GM18517 (cell line): ENCODE data around the gene TMEFF2.

Experiments
- ATAC-seq: cut with Tn5 transposase; IDR thresholded peaks from one replicate; pipeline ENCODE4 v1.9.1; 2021; ENCODE audit warnings: mild to moderate bottlenecking, moderate library complexity; ENCODE audit not compliant: unreplicated experiment

TMEFF2 gene

DNA sequence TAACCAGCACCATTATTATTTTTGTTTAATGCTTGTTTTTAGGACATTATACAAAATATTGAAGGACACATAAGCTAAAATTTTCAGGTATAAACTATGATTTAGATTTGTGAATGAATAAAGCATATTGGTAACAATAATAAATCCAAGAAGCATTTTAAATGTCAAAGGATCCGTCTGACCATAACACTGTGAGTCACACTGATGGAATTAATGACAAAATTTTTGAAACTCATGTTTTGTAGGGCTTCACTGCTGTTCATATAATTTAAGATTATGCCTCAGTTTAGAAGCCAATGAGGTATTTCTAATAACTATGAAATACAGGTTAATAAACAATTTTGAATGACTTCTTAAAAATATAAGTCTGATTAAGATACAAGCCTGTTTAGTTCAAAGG, 124.6 kb downstream of the TMEFF2 start:
- no peak for ATAC-seq

DNA sequence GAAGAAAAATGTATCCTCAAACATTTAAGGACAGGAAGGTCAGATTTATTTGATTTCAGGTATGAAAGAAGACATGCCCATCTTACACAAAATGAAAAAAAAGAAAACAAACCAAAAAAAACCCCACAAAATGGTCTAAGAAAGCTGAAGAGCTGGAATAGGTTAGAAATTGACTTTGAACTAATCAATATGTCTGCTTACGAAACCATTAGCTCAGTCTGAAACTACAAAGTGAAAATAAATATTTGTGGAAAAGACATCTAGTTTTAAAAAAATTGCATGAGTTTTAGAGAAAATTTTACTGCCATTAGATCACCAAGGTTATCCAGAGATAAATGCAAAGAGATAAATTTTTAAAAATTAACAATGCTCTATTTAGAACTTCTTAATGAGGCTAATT, 125.3 kb downstream of the TMEFF2 start:
- no peak for ATAC-seq

DNA sequence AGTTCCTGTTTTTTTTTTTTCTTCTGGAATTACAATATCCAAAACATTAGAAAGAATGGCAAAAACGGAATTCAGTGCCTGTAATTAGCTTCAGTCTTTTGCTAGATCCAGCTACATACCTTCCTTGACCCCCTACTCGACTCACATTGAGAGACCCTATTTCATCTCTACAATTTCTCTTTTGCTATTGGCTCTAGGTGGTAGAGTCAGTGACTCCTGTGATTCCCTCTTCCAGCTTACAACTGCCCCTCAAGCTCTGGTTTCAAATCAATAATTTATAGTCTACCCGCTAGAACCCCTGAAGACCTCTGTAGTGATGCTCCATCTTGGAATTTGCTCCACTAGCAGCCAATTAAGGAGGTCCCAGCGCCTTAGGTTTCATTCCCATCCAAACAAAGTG, 125.8 kb downstream of the TMEFF2 start:
- ATAC-seq = no peak

DNA sequence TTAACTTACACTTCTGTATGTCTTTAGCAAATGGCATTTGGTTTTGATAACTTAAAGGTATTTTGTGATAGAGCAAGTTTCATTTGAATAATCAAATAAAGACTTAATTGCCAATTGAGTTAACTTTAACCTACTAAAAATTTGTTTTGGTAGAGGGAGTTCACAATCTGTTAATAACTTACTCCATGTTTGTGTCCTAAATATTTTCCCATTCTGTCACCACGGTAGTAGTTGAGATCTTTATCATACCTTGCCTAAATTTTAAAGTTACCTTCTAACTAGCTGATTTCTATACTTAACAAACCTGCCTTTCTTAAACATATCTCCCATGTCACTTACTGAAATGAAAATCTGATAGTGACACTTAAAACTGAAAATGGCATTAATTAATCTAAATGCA, 127.1 kb downstream of the TMEFF2 start:
- no peak for ATAC-seq

DNA sequence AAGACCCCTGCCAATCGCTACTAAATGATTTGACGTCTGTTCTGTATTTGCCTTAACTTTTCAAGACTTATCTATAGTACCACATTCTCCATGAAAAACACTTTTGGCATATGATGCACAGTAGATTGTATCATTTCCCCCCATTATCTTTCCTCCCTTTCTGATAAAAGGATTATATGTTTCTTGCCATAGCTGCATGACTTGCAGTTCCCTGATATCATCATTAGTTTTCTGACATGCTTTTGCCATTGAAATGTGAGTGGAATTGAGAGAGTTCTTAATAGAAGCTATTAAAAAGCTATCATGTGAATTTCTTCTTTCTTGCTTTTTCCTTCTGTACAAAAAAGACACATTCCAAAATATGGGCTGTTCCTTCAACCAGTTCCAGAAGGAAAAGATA, 130.3 kb downstream of the TMEFF2 start:
- no peak for ATAC-seq

DNA sequence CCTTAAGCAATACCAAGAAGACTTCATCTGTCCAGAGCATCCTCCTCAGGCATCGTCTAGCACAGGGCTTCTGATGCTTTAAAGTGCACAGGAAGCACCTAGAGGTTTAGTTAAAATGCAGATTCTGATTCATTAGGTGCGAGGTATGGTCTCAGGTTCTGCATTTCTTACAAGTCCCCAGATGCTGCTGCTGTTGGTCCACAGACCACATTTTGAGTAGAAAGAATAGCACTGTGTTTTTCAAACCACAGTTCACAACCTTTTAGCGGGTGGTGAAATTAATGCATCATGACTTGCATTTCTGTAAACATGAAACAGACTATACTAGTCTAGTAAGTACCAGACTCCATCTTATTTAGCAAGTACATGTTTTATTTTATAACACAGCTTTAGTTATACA, 134.6 kb downstream of the TMEFF2 start:
- no peak for ATAC-seq

DNA sequence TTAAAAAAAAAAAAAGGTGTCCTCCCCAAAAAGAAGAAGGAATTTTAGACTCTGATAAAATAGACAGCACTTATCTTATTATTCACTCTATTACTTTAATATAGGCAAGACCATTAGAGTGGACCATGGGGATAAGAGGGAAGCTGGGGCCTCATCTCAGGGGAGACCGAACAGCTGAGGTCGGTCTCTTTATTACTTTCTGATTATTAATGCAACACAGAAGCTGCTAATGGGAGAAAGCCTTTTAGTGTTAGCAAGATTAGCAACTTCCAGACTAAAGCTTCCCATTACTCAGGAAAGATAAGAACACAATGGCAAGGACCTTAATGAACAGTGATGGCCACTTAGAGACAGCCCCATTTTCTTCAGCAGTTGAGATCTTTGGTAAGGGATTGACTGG, 135.5 kb downstream of the TMEFF2 start:
- no peak for ATAC-seq

DNA sequence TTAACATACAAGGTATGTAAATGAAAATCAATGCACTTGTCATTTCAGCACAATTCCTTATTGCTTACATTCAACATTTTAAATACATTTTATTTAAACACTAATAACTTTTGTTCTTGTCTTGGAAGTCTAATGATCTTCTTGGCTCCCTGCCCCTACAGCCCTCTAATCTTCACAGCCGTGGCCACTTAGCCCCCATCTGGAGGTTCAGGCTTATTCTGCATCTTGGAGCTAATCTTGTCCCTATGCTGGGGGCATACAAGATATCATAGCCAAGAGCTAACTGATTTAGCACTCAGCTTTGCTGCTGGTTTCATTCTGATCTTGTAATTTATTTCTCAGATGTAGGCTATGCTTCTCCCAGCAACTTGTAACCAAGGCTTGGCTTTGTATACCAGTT, 140.8 kb downstream of the TMEFF2 start:
- no peak for ATAC-seq

DNA sequence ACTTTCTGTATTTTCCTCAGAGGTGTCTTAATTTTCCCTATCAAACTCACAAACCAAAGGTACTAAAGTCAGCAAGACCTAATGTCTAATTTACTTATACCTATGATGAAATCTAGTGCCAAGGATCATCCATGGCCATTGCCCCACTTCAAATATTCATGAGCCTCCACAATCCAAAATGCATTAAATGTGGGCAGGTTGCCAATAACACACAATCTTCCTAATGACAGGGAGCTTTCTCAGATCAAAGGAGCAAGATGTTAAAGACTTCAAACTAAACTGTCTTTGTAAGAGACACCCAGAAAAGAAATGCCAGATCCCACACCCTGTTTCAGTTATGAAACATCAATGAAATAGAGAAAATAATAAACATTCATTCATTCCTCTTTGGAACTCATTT, 143.2 kb downstream of the TMEFF2 start:
- no peak for ATAC-seq

DNA sequence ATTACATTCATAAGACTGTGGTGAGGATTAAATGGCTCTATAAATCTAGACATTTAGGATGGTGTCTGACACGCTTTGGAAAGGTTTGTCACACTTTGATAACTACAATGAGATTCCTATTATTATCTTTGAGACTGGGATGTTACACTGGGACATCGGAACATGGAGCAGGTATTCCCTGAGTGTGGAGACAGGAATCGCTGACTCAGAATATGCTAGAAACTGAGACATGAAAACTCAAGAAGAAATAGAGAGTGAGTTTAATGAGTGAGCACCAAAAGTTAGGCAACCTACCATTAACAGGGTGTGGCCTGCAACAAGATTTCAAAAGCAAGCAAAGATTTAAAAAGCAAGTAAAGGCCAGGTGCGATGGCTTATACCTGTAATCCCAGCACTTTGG, 145.4 kb downstream of the TMEFF2 start:
- ATAC-seq = no peak

DNA sequence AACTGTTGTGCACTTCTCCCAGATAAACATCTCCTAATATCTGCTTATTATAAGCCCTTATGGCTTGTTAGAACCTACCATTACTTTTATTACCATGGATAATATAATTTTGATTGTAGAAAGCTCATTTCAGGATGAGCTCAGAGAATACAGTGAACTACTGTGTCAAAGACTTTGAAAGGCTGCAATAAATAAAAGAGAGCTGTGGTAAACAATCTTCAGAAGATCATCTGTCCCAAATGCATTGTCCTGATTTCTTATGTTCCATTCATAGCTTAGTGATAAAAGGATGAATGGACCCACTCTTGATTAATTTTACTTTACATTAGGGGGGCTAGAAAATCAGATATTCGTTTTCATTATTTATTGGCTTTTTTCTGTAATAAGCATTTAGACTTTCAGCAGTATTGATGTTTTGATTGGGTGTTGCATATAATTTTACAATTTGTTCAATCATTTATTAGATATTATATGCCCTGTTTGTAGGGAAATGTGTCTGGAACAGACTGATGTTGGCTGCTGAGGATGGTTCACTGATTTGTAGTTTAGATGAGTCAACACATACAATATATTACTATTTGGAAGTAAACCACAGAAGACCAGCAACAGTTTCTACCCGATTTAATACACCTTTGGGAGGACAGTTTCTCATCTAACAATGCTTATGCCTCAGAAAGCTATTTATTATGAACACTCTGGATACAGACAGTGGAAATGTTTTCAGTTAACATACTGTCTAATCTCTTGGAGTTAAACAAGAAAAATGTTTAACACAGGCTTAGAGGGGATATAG, 147.2 kb downstream of the TMEFF2 start:
- no peak for ATAC-seq

DNA sequence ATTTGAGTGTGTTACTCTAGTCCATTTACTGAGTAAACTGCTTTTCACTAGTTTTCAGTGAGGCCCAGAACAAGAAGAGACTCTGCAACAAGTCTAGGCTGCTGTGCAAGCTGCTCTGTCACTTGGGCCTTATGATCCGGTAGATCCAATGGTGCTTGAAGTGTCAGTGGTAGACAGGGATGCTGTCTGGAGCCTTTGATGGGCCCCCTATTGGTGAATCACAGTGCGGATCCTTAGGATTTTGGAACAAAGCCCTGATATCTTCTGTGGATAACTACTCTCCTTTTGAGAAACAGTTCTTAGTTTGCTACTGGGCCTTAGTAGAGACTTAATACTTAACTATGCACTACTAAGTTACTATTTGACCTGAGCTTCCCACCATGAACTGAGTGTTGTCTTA, 150.2 kb downstream of the TMEFF2 start:
- ATAC-seq = no peak

DNA sequence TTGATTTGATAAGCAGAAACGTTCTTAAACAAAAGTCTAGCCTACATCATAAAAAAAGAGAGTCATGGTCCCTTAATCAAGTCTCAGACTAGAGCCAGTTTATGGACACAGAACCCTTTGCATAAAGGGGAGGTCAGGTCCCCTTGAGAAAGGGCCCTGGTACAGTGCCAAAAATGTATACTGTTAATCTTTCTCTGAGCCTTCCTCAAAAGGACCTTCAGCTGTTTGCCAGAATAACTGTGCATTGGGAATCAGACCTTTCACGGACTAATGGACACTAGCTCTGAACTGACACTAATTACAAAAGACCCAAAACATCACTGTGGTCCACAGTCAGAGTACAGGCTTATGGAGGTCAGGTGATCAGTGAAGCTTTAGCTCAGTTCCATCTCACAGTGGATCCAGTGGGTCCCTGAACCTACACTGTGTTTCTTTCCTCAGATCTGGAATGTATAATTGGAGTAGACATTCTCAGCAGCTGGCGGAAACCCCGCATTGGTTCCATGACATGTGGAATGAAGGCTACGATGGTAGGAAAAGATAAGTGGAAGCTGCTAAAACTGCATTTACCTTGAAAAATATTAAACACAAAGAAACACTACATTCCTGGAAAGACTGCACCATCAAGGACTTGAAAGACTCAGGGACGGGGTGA, 151.4 kb downstream of the TMEFF2 start:
- no peak for ATAC-seq

DNA sequence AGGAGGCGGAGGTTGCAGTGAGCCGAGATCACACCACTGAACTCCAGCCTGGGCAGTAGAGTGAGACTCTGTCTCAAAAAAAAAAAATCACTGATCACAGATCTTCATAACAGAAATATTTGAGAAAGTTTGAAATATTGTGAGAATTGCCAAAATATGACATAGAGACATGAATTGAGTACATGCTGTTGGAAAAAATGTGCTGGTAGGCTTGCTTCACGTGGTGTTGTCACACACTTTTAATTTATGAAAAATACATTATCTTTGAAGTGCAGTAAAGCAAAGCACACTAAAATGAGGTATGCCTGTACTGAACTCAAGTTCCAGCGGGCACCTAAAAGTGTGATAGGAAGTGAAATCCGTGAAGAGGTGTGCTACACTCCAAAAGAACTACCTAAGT, 152.6 kb downstream of the TMEFF2 start:
- ATAC-seq = no peak

DNA sequence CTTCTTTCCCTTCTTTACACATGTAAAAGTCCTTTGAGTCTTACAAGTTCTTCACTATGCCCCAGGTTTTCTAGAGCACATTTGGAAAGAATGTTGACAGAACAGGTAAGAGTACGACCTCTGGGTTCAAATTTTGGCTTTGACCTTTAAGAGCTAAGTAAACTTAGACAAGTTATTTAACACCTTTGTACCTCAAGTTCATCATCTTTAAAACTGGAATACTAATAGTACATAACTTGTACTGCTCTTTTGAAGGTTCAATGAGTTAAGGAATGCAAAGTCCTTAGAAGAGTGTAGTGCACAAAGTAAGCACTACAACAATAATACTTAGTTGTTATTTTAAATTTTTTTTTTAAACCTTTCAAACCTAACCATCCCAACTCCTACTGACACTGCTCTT, 156.6 kb downstream of the TMEFF2 start:
- ATAC-seq = no peak

DNA sequence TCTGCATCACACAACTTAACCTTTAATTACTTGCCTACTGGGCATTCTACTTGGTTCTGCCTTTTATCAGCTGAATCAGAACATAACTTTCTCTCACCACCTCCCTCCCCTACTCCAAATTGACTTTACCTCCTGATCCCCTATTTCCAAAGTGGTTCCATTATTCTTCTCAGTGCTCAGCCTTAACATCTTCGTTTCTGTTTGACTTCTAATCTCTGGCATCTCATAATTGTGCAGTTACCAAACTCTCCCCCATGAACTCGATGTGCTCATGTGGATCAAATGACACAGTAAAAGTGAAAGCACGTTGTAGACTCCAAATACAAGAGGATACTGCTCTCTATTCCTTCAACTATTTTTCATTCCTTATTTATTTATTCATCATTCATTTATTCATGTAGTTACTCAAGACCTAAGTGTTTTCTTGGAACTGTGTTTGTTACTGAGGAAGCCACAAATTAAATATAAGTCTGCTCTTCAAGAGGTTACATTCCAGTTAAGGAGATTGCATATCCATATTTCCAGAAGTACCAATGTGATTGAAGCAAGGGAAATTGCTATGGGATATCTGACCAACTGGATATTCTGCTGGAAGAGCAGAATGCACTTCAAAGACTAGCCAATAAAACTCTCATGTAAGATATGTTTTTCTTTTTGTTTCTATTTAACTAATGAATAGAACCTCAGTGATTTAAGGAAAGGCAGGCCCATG, 158.8 kb downstream of the TMEFF2 start:
- ATAC-seq = no peak

DNA sequence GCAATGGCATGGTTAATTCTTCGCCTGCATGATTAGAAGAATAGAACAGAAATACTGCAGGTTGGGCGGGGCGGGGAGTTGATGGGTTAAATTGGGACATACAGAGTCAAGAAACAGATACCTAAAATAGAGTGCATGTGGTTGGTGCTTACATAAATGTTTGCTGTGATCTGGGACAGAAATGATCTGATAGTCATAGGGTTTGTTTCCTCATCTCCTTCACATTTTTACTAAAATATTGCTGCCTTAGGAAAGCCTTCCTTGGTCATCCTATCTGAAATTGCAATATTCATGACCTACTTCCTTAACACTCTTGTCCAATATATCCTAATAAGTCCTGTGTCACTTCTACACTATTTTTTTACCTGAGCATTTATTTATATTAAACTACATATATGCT, 163.9 kb downstream of the TMEFF2 start:
- no peak for ATAC-seq

DNA sequence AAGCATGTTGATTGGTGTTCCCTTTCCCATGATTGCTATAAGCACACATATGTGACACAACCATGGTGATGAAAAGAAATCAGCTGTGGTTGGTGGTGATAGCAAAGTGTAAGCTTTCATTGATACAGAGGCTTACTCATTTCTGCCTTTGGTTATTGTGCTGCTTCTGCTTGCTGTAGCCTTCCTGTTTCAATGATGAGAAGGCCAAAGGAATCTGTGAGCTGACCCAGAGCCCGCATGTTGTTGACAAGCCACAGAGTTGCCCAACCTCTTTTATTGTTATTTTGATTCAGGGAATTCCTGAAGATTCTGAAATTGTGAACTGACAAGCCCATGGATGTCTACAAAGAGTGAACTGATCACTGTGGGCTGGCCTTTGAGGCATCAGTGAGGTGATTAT, 164.4 kb downstream of the TMEFF2 start:
- ATAC-seq = no peak

DNA sequence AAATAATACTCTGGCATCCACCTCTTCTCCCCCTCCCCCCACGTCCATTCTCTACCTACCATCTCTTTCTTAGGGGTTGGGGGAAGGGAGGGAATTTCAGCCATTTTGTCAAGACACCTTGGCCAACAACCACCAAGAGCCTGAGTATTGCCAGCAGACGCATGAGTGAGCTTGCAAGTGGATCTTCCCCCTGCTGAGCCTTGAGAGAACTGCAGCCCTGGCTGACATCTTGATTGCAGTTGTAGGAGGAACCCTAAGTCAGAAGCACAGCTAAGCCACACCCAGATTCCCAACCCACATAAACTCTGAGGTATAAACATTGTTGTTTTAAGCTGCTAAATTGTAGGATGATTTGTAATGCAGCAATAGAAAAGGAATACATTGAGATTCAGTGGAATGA, 165.6 kb downstream of the TMEFF2 start:
- peak; percentile 74 for ATAC-seq

DNA sequence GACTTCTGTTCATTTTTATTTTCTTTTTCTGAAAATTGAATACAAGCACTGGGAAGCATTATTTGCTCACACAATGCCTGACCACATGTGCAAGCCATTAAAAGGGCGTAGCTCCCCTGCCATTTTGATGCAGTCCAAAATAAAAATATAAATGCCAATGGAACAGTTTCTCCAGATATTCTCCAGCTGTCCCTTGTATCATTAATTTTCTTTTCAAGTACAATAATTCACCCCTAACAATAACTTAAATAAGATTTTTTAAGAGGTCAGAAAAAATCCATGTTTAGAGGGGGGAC, 168.0 kb downstream of the TMEFF2 start:
- no peak for ATAC-seq

DNA sequence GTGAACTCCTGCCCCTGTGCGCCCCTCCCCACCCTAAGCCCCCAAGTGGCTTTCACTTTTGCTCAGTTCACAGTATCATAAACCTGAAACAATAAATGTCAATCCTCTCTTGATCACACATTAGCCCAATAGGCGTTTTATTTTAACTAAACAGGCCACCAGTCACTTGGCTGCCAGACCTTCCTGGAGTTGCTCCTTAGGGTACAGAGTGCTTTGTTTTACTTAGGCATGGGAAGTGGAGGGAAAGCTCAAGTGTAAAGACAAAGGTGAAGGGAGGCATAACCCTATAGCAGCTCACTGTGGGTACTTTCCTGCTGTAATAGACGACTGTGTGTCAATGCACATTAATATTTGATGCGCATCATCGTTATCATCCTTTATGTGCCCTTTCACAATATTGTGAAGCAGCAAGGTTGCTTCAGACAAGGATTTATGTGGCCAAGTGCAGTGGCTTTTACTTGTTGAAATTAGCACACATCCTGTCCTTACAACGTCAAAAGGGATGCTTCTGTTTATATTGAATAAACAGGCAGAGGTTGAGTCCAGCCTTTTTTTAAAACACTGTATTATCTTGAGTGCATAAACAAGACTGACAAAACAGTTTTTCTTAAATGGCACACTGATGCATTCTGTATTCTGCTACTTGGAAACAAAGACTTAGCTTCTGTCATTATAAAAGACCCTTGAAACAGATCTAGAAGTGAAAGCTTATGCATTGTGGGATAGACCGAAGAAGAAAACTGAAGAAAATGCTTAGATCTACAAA, 168.5 kb downstream of the TMEFF2 start:
- ATAC-seq = no peak

DNA sequence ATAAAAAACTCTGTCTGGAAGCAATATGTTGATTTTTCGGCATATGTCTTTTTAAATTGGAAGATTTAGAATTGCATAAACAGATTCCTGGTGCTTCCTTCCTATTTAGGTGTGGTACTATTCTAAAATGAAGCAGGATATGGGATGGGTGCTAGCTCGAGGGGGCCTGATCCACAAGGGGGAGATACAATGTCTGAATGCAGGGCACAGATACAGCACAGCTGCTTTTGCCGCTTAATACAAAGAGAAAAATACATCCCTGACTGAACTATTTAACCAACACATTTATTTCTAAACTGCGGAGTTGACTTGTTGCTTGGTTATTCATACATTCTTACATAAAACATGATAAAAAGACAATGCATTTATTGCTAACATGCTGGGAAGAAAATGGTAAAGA, 169.1 kb downstream of the TMEFF2 start:
- ATAC-seq = no peak
